Ishikawa (cell line): ENCODE results near the gene WWTR1.

ENCODE experiments used
- CEBPB ChIP-seq: IDR thresholded peaks from 2 replicates; pipeline ENCODE4 v1.6.1; 2012
- CREB1 ChIP-seq: IDR thresholded peaks from 2 replicates; pipeline ENCODE4 v1.6.1; 2012; ENCODE audit warnings: low read depth
- EGR1 ChIP-seq: IDR thresholded peaks from 2 replicates; pipeline ENCODE4 v1.6.1; 2012
- EP300 ChIP-seq: IDR thresholded peaks from 2 replicates; pipeline ENCODE4 v1.6.1; 2012; ENCODE audit warnings: borderline replicate concordance
- FOXM1 ChIP-seq: IDR thresholded peaks from 2 replicates; pipeline ENCODE4 v1.6.1; 2012; ENCODE audit warnings: low read depth, borderline replicate concordance
- NFIC ChIP-seq: IDR thresholded peaks from 2 replicates; pipeline ENCODE4 v1.6.1; 2012
- RAD21 ChIP-seq: IDR thresholded peaks from 2 replicates; pipeline ENCODE4 v1.6.1; 2012; ENCODE audit warnings: low read depth
- TAF1 ChIP-seq: IDR thresholded peaks from 2 replicates; pipeline ENCODE4 v1.6.1; 2012; ENCODE audit warnings: low read depth, mild to moderate bottlenecking
- TCF12 ChIP-seq: IDR thresholded peaks from 2 replicates; pipeline ENCODE4 v1.6.1; 2012; ENCODE audit warnings: low read depth
- TEAD4 ChIP-seq: IDR thresholded peaks from 2 replicates; pipeline ENCODE4 v1.6.1; 2012
- YY1 ChIP-seq: IDR thresholded peaks from 2 replicates; pipeline ENCODE4 v1.6.1; 2012; ENCODE audit warnings: low read depth
- ZBTB7A ChIP-seq: IDR thresholded peaks from 2 replicates; pipeline ENCODE4 v1.6.1; 2012; ENCODE audit warnings: low read depth
- TF ChIP-seq, protein P1 (sequence below): IDR thresholded peaks from 2 replicates; pipeline ENCODE4 v1.6.1; 2012
- TF ChIP-seq, protein P2 (sequence below): IDR thresholded peaks from 2 replicates; pipeline ENCODE4 v1.6.1; 2012; ENCODE audit warnings: low read depth, mild to moderate bottlenecking
- TF ChIP-seq, protein P3 (sequence below): IDR thresholded peaks from 2 replicates; pipeline ENCODE4 v1.6.1; 2012

Gene WWTR1

DNA sequence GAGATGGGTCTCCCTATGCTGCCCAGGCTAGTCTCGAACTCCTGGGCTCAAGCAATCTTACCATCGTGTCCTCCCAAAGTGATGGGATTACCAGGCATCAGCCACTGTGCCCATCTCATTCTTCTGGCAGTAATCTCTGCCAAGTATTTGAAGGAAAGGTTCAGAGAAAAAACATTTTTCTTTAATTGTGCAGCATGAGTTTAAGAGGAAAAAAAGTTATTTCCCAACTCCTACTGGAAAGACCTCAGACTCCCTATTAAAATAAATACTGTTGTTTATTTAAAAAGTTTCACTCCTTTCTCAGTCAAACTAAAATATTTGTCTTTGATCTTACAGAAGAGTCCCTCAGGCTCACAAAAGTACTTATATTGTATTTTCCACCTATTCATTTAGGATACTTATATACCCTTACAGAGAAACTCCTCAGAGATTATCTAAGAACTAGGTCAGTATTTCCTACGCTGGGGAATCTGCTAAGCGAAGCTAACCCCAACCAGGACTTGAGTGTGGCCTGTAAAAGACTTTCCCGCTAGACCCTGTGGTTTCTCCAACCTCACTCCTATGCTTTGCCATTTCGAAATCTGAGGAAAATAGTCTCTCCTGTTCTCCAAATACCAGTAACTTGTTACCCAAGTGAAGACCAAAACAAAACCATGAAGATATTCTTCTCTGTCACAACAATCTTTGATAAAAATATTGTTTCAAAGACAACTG, 28.7 kb downstream of the WWTR1 start:
- TF ChIP-seq TCF12 (no peak), CREB1 (no peak), ZBTB7A (no peak), NFIC (no peak), EGR1 (no peak), RAD21 (no peak), EP300 (no peak), TEAD4 (no peak), TAF1 (no peak), CEBPB (no peak), YY1 (no peak), FOXM1 (no peak)
- TF ChIP-seq, protein P1, sequence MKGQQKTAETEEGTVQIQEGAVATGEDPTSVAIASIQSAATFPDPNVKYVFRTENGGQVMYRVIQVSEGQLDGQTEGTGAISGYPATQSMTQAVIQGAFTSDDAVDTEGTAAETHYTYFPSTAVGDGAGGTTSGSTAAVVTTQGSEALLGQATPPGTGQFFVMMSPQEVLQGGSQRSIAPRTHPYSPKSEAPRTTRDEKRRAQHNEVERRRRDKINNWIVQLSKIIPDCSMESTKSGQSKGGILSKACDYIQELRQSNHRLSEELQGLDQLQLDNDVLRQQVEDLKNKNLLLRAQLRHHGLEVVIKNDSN, result no peak
- TF ChIP-seq, protein P2, sequence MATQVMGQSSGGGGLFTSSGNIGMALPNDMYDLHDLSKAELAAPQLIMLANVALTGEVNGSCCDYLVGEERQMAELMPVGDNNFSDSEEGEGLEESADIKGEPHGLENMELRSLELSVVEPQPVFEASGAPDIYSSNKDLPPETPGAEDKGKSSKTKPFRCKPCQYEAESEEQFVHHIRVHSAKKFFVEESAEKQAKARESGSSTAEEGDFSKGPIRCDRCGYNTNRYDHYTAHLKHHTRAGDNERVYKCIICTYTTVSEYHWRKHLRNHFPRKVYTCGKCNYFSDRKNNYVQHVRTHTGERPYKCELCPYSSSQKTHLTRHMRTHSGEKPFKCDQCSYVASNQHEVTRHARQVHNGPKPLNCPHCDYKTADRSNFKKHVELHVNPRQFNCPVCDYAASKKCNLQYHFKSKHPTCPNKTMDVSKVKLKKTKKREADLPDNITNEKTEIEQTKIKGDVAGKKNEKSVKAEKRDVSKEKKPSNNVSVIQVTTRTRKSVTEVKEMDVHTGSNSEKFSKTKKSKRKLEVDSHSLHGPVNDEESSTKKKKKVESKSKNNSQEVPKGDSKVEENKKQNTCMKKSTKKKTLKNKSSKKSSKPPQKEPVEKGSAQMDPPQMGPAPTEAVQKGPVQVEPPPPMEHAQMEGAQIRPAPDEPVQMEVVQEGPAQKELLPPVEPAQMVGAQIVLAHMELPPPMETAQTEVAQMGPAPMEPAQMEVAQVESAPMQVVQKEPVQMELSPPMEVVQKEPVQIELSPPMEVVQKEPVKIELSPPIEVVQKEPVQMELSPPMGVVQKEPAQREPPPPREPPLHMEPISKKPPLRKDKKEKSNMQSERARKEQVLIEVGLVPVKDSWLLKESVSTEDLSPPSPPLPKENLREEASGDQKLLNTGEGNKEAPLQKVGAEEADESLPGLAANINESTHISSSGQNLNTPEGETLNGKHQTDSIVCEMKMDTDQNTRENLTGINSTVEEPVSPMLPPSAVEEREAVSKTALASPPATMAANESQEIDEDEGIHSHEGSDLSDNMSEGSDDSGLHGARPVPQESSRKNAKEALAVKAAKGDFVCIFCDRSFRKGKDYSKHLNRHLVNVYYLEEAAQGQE, result no peak
- TF ChIP-seq, protein P3, sequence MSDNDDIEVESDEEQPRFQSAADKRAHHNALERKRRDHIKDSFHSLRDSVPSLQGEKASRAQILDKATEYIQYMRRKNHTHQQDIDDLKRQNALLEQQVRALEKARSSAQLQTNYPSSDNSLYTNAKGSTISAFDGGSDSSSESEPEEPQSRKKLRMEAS, result no peak

DNA sequence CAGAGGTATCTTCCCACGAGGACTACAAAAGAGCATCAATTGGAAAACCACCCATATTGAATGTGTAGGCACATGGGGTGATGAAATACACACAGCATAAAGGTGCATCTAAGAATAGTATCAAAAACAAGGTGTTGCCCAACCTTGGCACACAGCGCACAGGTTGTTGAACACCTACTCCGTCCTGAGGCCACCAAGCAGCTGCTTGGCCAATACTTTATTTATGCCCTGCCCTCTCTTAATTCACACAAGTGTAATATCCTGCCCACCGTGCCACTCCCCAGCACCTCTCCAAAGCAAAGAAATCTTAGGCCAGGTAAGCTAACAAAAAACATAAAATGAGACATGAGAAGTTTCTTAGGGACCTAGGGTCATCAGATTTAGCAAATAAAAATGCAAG, 31.2 kb downstream of the WWTR1 start:
- TF ChIP-seq CEBPB, result no peak

DNA sequence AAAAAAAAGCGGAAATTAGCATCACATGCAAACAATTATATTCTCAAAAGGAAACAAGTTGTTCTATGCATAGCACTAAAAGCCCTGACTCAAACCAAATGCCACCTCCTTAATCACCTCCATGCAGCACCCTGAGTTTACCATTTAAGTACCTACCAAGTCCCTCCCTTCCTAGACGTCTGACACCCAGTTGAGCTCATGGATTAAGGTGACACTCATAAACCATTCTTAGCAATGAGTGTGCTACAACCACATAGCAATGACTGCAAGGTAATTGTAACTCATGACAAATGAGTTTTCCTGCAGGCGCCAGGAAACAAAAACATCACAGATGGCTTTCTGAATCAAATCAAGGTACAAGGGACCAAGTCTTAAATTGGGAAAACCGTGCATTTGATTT, 32.0 kb downstream of the WWTR1 start:
- no peak for TF ChIP-seq RAD21
- TF ChIP-seq EP300, result no peak
- TF ChIP-seq CREB1, result no peak
- TF ChIP-seq EGR1, result no peak
- TF ChIP-seq, protein P3, result no peak
- no peak for TF ChIP-seq TEAD4
- TF ChIP-seq YY1, result no peak
- no peak for TF ChIP-seq NFIC
- no peak for TF ChIP-seq CEBPB
- no peak for TF ChIP-seq TAF1
- TF ChIP-seq, protein P1, result no peak
- no peak for TF ChIP-seq TCF12
- no peak for TF ChIP-seq FOXM1
- TF ChIP-seq, protein P2, result no peak
- TF ChIP-seq ZBTB7A, result no peak

DNA sequence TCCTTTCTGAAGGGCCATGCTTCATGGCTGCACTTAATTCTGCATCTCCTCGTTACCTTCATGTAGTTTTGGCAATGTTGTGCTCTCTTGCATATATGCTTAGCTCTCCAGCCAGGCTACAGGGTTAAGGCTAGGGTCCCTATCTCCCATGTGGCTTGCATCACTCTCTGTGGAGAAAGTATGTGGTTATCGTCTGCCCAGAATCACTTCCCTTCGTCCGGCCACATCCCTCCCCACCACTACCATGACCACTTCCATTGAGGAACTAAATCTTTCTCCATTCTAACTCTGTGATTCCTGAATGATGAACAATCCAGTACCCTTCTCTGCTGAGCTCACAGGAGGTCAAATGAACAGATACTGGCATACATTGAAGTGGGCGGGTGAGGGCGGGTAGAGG, 34.0 kb downstream of the WWTR1 start:
- TF ChIP-seq, protein P2, result no peak
- TF ChIP-seq FOXM1 (no peak), TAF1 (no peak), EP300 (no peak), ZBTB7A (no peak), NFIC (no peak), CREB1 (no peak), YY1 (no peak), TEAD4 (no peak), RAD21 (no peak), EGR1 (no peak), CEBPB (no peak), TCF12 (no peak)
- TF ChIP-seq, protein P3, result no peak
- TF ChIP-seq, protein P1, result no peak
